Endothelial cell of umbilical vein (primary cell): ENCODE results near the gene CALN1.

ENCODE experiments used
- CTCF ChIP-seq, 2 donors: IDR thresholded peaks; 1 replicate in 1 of 2; 2 replicates in 1 of 2; pipeline ENCODE4 v1.5.1; 2011; ENCODE audit warnings: low read length in 2 of 2, mild to moderate bottlenecking in 2 of 2, moderate library complexity in 2 of 2, control low read depth in 1 of 2, inconsistent platforms in 1 of 2, low read depth in 1 of 2; ENCODE audit not compliant: insufficient read depth in 1 of 2; ENCODE audit errors: extremely low read depth in 1 of 2
- EZH2 ChIP-seq: IDR thresholded peaks from 2 replicates; pipeline ENCODE4 v1.6.1; 2012; ENCODE audit warnings: borderline replicate concordance, low read depth, mild to moderate bottlenecking, moderate library complexity, low read length, inconsistent platforms; ENCODE audit not compliant: severe bottlenecking
- JUN ChIP-seq: IDR thresholded peaks from 2 replicates; pipeline ENCODE4 v1.6.1; 2011; ENCODE audit warnings: borderline replicate concordance, low read depth; ENCODE audit not compliant: insufficient read length, insufficient read depth
- POLR2A ChIP-seq: IDR thresholded peaks from 2 replicates; pipeline ENCODE4 v1.6.1; 2012; ENCODE audit warnings: low read depth, mild to moderate bottlenecking, control low read depth, low read length
- POLR2AphosphoS5 ChIP-seq: IDR thresholded peaks from 2 replicates; pipeline ENCODE4 v1.6.1; 2012; ENCODE audit warnings: low read depth, mild to moderate bottlenecking, control low read depth, low read length, moderate library complexity; ENCODE audit not compliant: insufficient read depth
- TF ChIP-seq, protein P1 (sequence below): IDR thresholded peaks from 2 replicates; pipeline ENCODE4 v1.6.1; 2011; ENCODE audit not compliant: insufficient read depth, insufficient read length

DNA sequence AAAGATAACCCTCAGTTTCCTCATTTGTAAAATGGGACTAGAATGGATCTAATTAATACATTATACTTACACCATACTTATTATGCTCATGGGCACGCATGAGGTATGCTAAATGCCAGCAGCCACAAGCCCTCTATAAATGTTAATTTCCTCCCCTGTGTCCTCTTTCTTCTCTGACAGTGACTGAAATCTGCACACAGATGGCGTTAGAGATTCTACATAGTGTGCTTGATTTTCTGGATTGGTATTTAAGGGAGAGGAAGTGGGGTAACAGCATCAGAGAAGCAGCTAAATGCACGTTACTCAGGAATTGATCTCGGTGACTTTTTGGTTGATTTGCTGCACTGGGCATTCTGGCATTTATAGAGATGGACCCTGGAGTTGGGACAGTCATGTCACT lies 568.5 kb downstream of the CALN1 start:
- TF ChIP-seq EZH2 (no peak), CTCF (IDR thresholded peaks at IDR 0.05; ENCODE audit: extremely low read depth in 1 of 2, insufficient read depth in 1 of 2, low read depth in 1 of 2, low read length in 2 of 2) (no peak), POLR2A (no peak), JUN (no peak), POLR2AphosphoS5 (no peak)
- TF ChIP-seq, protein P1, sequence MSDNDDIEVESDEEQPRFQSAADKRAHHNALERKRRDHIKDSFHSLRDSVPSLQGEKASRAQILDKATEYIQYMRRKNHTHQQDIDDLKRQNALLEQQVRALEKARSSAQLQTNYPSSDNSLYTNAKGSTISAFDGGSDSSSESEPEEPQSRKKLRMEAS = no peak
